Femur (tissue), 1 donor: ENCODE data around the gene HRH1.
"Not testable (repeated sequence)": the region's sequence is repeated elsewhere in the genome, so short reads cannot be mapped to it uniquely, and the experiment has no call there.

Experiments
- DNase-seq: peaks from one replicate; pipeline ENCODE4 v3.0.0-alpha.2; 2017

Gene HRH1

GRCh38 chr3:11245827-11246662 lies 91.8 kb downstream of the HRH1 start:
- DNase-seq, result no peak

DNA sequence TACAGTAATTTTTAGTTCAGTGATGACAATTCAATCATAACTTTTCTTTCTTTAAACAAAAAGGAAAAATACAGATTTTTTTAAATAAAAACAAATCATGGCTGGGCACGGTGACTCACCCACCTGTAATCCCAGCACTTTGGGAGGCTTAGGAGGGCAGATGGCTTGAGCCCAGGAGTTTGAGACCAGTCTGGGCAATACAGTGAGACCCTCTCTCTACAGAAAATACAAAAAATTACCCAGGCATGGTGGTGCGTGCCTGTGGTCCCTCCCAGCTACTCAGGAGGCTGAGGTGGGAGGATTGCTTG lies 92.3 kb downstream of the HRH1 start:
- DNase-seq, result no peak

- DNase-seq, result no peak
These were observed 93.1 kb downstream of the HRH1 start for GRCh38 chr3:11247362-11247761.

DNA sequence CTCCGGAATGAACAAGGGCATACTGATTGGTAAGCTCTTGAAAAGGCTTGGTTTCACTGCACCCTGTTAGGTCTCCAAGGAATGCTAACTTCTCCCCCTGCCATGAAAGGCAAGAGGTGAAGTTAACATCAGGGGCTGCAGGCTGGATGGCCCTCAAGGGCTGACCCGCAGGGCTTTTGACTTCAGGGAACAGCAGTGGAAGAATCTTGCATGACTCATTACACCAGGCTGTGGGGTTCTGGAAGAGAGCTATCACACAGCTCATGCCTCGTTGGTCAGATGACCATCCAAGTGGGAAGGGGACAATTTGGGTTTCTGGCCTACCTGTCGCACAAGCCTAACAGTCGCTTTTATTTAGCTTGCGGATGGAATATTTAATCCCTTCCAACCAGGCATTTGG lies 94.3 kb downstream of the HRH1 start:
- DNase-seq, result no peak

- no peak for DNase-seq
These were observed 96.9 kb downstream of the HRH1 start for GRCh38 chr3:11250902-11251806.

- no peak for DNase-seq
These were observed 97.5 kb downstream of the HRH1 start for GRCh38 chr3:11251807-11252176.

GRCh38 chr3:11254876-11255275 lies 100.6 kb downstream of the HRH1 start:
- no peak for DNase-seq

DNA sequence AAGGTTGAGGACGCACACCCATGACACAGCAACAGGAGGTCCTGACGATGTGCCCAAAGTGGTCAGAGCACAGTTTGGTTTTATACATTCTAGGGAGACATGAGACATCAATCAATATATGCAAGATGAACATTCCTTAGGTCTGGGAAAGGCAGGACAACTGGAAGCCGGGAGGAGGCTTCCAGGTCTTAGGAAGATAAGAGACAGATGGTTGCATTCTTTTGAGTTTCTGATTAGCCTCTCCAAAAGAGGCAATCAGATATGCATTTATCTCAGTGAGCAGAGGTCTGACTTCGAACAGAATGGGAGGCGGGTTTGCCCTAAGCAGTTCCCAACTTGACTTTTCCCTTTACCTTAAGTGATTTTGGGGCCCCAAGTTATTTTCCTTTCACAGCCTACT lies 101.2 kb downstream of the HRH1 start:
- not testable (repeated sequence) for DNase-seq

GRCh38 chr3:11258958-11259357 lies 104.7 kb downstream of the HRH1 start:
- DNase-seq, result no peak

DNA sequence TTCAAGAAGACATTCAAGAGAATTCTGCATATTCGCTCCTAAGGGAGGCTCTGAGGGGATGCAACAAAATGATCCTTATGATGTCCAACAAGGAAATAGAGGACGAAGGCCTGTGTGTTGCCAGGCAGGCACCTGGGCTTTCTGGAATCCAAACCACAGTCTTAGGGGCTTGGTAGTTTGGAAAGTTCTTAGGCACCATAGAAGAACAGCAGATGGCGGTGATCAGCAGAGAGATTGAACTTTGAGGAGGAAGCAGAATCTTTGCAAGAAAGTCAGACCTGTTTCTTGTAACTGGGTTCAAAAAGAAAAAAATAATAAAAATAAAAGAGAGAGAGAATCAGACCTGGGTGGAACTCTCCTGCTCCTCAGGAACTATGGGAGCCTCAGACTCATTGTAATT lies 106.2 kb downstream of the HRH1 start:
- DNase-seq, result no peak

DNA sequence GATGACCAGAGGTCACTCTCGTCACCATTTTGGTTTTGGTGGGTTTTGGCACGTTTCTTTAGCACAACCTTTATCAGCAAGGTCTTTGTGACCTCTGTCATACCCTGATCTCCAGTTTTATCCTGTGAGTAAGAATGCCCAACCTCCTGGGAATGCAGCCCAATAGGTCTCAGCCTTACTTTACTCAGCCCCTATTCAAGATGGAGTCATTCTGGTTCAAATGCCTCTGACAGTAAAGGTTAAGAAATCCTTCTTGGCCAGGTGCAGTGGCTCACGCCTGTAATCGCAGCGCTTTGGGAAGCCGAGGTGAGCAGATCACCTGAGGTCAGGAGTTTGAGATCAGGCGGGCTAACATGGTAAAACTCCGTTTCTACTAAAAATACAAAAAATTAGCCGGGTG lies 114.7 kb downstream of the HRH1 start:
- DNase-seq, result no peak

DNA sequence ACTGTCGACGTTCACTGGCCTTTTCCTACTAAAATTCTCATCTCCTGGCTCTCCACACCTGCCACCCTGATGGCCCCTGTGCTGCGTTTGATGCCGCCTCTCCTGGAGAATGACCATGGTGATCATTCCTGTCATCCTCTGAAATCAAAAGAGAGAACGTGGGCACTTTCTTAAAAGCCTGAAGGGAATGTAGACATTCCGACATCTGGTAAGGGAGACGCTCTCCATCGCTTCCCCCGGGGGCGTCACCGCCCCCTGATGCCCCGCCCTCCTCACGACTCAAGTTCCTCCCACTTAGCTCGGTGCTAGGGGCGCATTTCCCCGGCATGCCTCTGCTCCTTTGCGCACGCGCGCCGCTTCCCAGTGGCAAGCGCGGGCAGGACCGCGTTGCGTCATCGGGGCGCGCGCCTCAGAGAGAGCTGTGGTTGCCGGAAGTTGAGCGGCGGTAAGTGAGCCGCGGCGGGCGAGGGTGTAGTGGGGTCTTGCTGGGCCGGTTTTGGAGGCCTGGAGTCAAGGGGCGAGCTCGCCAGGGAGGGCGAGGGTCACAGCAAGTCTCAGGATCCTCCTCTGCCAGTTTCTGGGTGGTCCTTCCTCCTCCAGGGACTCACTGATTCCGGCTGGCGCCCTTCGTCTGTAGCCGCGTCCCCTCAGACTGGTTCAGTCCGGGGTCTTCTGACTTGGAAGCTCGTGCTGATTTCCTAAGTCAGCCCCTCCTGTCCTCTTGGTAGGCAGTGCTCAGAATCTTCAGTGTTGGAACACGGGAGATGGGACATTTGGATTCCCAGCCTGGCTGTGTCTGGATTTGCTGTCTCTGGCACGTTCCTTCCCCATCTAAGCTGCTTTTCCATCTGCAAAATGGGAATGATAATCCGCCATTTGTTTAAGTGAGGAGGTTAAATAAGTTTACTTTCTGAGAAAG lies 118.0 kb downstream of the HRH1 start, which contains the start of gene ATG7:
Gene ATG7, plus strand, starts transcription at position 412 of the 919 bp plus-strand sequence. CDS start 26,299 bp downstream, outside the sequence.
- DNase-seq, result peak; percentile 97

GRCh38 chr3:11272906-11273574 lies 118.7 kb downstream of the HRH1 start:
- no peak for DNase-seq

- peak; percentile 27 for DNase-seq
These were observed 119.6 kb downstream of the HRH1 start for GRCh38 chr3:11273891-11274291.

DNA sequence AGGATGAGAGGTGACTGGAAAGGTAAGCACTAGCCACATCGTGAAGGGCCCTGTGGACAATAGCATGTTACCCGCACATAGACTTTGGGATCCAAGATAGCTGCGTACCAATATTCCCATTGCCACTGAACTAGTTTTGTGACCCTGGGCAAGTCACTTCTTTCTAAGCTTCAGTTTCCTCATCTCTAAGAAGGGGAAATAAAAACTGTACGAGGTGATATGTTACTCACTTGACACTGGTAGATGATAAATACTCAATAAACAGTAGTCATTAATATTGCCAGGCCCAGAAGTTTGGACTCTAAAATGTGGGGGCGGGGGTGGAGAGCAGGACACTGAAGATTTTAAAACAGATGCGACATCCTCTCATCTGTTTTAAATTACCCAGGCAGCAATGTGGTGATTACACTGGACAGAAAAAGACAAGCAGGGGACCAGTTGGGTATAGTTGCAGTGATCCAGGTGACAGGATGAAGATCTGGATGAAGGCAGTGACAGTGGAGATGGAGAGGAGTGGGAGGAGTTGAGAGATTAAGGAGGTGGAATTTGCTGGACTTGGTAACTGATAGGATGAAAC lies 120.4 kb downstream of the HRH1 start:
- DNase-seq, result no peak

GRCh38 chr3:11275926-11276325 lies 121.6 kb downstream of the HRH1 start:
- no peak for DNase-seq

GRCh38 chr3:11276901-11277300 lies 122.6 kb downstream of the HRH1 start:
- no peak for DNase-seq

DNA sequence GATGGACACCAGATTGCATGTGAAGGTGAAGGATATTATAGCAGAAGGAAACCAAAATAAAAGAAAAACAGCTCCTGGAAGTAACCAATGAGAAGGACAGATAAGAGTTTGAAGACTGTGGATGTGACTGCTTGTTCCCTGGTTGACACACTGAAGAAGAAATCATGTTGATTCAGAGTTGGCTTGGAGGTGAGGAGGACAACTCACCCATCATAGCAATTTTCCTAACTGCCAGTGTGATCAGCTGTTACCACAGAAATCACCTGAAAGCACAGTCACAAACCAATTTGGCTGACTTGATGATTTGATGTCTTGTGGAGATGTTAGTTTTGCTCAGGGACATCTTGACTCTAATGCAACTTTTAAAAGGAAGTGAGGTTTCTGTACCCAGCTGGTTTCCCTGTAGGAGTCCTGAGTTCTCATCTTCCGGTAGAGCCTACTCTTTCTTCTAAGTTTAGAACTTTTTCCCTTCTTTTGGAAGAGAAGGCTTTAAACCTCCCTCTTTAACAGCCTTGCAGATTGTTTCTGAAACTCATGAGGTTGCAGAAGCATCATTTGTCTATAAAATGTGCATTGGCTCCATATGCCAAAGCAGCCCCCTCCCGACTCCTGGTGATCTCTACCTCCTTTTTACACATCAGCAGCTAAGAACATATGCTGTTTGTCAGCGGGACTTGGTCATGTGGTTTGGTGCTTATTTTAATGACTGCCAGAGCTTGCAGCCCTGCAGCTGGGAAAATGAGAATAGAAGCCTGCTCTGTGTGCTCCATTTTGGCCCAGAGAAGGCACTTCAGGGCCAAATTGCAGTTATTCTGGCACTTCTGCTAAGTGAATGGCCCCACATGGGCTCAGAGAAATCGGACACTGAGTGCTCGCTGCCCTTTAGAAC lies 128.2 kb downstream of the HRH1 start:
- peak; percentile 85 for DNase-seq

DNA sequence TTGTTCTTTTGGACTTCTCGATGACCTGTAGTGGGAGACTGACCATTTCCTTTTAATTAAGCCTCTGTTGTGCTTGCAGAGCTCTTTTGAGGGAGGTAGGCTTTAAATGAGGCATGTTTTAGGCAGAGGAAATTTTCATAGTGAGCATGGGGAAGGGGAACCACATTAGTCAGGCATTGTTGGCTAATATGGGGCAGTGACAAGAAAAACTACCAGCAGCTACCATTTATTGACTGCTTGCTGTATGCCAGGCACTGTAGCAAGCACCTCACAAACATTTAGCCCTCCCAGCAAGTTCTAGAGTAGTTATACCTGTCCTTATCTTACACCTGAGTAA lies 128.8 kb downstream of the HRH1 start:
- DNase-seq, result no peak

DNA sequence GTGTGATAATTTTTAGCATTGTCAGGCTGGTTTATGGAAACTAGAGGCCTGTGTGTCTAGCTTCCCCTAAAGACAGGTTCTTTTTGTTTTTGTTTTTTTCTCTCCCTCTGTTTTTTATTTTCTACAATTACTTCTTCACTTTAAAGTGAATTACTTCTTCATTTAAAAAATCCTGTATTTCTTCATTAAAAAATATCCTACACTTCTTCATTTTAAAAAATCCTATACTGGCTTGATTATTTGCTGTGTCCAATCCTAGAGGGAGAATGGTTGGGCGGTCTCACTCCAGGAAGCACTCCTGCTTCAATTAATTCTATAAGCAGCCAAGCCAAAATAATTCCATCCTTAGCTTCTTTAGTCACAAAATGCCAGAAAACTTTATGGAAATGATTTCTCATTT lies 129.7 kb downstream of the HRH1 start:
- no peak for DNase-seq

GRCh38 chr3:11285471-11285870 lies 131.2 kb downstream of the HRH1 start:
- no peak for DNase-seq
